GM12873 (cell line): ENCODE results near the gene GLS.

ENCODE experiments used
- CTCF ChIP-seq: IDR thresholded peaks from 2 replicates; pipeline ENCODE4 v1.5.1; 2012; ENCODE audit warnings: low read depth, mild to moderate bottlenecking, moderate library complexity, low read length, control low read depth; ENCODE audit not compliant: insufficient read depth; ENCODE audit errors: missing control alignments

The GLS gene

GRCh38 chr2:190940454-190940853 lies 59.8 kb downstream of the GLS start:
- no peak for TF ChIP-seq CTCF

DNA sequence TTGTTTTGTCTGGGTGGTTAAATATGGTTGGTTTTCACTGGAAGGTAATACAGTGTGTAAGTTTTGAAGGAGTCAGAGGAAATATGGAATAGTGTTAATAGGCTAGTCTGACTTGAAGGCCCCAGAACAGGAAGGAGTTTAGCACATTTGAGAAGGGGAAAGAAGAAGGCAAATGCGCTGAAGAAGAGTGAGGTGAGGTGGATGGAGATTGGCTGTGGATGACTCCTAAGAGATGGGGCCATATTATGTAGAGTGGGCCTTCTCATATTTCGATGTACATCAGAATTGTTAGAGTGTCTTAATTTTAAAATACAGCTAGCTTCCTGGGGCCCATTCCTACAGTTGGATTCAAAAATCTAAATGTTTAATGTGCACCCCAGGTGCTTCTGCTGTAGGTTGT lies 61.0 kb downstream of the GLS start:
- no peak for TF ChIP-seq CTCF

GRCh38 chr2:190942697-190943096 lies 62.1 kb downstream of the GLS start:
- no peak for TF ChIP-seq CTCF

GRCh38 chr2:190943706-190944105 lies 63.1 kb downstream of the GLS start:
- no peak for TF ChIP-seq CTCF

DNA sequence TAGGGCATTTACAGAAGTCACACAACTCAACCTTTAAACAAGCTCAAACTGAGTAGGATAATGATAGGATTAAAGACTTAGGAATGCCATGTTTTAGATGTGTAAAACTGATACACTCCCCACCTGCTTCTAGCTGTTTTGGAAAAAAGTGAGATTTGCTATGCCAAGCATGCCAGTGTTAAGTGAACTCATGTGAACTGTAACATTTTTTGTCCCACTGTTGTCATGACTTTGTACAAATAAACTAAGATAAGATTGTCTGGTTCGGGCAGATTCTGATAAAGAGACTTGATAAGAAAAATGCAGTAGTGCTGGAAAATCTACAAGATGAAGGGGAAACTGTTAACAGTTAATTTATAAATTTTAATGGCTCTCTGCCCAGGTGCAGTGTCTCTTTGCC lies 66.5 kb downstream of the GLS start:
- TF ChIP-seq CTCF, result no peak

DNA sequence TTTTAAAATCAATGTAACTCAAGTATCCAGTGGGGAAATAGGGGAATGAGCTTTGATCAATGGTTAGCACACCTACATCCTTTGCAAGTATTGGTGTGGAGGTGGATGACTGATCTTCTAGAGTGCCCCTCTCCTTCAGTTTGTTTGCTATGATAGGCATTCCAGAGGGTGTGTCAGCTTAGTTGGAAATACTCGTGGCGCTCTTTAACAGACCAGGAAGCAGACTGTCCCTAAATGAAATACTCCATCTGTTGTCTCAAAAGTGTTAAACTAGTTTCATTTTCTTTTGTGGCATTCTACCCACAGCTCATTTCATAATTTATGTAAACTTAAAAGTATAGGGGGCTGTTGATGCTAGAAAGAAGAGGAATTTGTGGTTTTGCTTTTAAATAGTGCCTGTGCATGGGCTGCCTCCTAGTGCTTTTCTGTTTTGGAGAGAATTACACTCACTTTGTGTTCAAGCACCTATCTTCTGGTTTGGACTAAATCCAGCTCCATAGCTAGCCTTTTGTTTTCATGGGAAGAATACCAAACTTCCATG lies 67.2 kb downstream of the GLS start:
- TF ChIP-seq CTCF, result no peak

DNA sequence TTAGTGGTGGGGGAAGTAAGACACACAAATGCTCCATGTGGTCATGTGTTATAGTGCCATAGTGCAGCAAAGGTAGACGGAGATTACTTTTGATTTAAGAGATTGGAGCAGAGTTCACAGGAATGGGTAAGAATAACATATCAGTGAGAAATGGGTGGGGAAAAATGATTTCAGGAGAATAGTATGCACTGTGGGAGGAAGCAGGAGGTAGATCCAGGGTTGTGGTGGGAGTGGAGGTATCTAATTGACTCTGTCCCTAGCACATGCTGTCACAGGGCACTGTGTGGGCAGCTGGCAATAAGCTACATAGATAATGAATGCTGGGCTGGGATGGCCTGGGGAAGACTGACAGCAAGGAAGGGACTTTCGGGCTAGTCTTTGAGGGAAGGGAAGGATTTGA lies 68.0 kb downstream of the GLS start:
- no peak for TF ChIP-seq CTCF
